Activated naive CD8-positive, alpha-beta T cell treated with anti-CD3 and anti-CD28 coated beads, Interleukin-2, amount 10 ng/mL, durations not matched to agents 7 days and 5 days (primary cell): ENCODE results near the gene JMJD8. TPM values are rescaled to one million over a fixed set of nuclear protein-coding genes. Genes with fewer than 3 reads are reported as not detected.

Experiments used
- ATAC-seq: fragments of 150-1000 bp; cut with Tn5 transposase; one replicate; pipeline ENCODE4 v1.10.0; 2021; ENCODE audit warnings: low read depth, moderate library complexity
- POLR2A ChIA-PET: fragments of 350-600 bp; sonication (Branson Sonifier 250); formaldehyde crosslinking; loops from one replicate; lab custom pipeline; 2021; ENCODE audit warnings: antibody characterized with exemption; lab: Charles Lee
- DNase-seq: peaks from one replicate; pipeline ENCODE4 v3.0.0; 2021
- H3K27ac Mint-ChIP-seq: one replicate; pipeline ENCODE4 v1.8.0; 2022; ENCODE audit warnings: mild to moderate bottlenecking, mixed read lengths
- H3K27me3 Mint-ChIP-seq: one replicate; pipeline ENCODE4 v1.8.0; 2022; ENCODE audit warnings: mild to moderate bottlenecking, moderate library complexity, mixed read lengths
- H3K36me3 Mint-ChIP-seq: one replicate; pipeline ENCODE4 v1.8.0; 2021; ENCODE audit warnings: mild to moderate bottlenecking, mixed read lengths
- H3K4me1 Mint-ChIP-seq: one replicate; pipeline ENCODE4 v1.8.0; 2021; ENCODE audit warnings: mixed read lengths
- H3K4me3 Mint-ChIP-seq: one replicate; pipeline ENCODE4 v1.8.0; 2022; ENCODE audit warnings: mild to moderate bottlenecking, moderate library complexity, mixed read lengths
- H3K9me3 Mint-ChIP-seq: one replicate; pipeline ENCODE4 v1.8.0; 2021; ENCODE audit warnings: mixed read lengths
- total RNA-seq, 2 experiments: library from RNA; stranded (reverse); gene quantifications; one replicate each; pipeline ENCODE4 v1.2.3, GENCODE V29; 2021

JMJD8 gene, protein sequence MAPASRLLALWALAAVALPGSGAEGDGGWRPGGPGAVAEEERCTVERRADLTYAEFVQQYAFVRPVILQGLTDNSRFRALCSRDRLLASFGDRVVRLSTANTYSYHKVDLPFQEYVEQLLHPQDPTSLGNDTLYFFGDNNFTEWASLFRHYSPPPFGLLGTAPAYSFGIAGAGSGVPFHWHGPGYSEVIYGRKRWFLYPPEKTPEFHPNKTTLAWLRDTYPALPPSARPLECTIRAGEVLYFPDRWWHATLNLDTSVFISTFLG
- 10 to 100 TPM; 34.0 to 38.3 TPM for total RNA-seq

DNA sequence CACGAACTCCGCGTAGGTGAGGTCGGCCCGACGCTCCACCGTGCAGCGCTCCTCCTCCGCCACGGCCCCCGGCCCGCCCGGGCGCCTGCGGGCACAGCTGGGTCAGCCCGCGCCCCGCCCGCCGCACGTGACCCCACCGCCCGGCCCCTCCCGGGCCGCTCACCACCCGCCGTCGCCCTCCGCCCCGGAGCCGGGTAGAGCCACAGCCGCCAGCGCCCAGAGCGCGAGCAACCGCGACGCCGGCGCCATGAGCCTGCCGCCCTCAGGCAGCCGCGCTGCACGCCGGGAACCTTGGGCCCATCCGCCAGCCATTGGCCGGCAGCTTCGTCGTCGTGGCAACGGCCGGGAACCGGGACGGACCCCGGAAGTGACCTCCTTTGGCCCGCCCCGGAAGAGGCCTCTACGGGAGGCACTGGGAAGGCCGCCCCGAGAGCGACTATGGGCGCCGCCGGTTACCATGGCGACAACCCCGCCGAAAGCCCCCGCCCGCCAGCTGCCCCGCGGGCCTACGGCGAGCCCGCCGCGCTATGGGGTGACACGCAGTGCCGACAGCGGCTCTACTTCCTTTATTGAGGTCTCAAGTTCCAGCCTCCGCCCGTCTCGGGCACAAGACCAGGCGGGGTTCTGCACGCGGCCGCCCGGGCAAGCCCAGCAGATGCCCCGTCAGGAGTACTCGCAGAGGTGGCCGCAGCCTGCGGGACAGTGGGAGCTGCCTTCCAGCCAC, at the start of gene JMJD8:
Gene JMJD8 (minus strand): TSS at position 264 of the 724 bp plus-strand sequence. CDS start 15 bp downstream, at position 249.
- peak within 1 kb of the TSS; percentile 77 for H3K27ac Mint-ChIP-seq
- POLR2A ChIA-PET = interaction anchor here (1.0 to 1.6 kb wide), 3 partner anchors 11 to 96 kb away, joined by 4 to 11 read pairs (median 9); partner anchors contain the start of gene WDR90
- DNase-seq (peak; percentile 96), ATAC-seq (peak; percentile 65)
- H3K36me3 Mint-ChIP-seq = peaks cover 5% of the 10 kb centered on the region
- H3K4me3 Mint-ChIP-seq = peak within 1 kb of the TSS; percentile 76
- H3K9me3 Mint-ChIP-seq = no peaks in the 10 kb centered on the region
- no peaks in the 10 kb centered on the region for H3K27me3 Mint-ChIP-seq
- peaks cover 20% of the 10 kb centered on the region for H3K4me1 Mint-ChIP-seq

DNA sequence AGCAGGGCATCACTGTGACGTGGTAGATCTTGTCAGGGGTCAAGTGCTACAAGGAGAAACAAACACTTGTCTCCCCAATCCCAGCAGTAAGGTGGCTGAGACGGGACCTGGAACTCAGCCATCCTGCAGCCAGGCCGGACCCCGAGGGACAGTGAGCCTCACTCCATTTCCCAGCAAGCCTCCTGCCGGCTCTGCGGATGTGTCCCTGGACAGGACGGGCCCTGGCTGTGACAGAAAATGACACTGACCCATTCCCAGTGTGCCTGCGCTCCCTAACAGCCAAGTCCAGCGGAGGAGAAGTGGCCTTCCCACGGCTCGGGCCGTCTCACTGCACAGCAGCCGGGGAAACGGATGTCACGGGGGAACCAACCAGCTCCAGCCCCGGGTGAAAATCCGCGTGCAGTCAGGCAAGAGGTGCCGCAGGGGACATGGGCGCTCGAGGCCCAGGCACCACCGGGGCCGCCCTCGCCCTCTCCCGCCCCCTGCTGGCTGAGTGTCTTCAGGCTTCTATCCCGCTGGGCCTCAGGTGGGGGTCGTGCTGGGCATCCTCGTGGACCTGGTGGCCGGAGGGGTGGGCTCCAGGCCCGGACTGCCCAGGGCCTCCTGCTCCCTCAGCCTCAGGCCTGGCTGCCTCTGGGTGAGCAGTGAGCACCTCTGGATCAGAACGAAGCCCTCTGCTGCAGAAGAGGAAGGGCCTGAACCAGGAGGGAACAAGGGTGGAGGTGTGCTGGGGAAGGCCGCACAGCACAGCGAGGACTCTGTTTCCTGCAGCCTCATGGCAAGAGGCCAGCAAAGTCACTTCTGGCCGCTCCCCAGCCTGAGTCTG, 49.5 kb upstream of the JMJD8 start:
- ATAC-seq = no peak

DNA sequence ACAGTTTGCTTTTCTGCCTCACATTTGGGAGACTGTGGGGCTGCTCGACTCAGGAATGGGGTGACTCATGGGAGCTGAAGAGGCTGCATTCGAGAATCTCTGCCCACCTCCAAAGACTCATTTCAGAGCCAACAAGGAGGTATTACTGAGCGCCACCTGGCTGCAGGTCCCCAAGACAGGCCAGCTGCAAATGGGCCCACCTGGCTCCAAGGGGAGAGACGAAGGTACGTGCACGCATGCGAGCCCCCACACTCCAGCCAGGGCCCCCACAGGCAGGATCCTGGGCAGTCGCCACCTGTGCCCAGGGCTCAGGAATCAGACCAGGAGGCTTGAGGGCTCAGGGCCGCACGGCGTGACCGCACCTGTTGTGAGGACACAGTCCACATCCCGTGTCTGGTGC, 48.8 kb upstream of the JMJD8 start:
- no peaks in the 10 kb centered on the region for H3K27me3 Mint-ChIP-seq
- H3K4me1 Mint-ChIP-seq = peaks cover 4% of the 10 kb centered on the region
- POLR2A ChIA-PET = interaction anchor here (1.8 kb wide), 1 partner anchor 11 kb away, joined by 5 read pairs; the partner anchor contains the start of gene ANTKMT
- ATAC-seq (no peak), DNase-seq (no peak)
- H3K4me3 Mint-ChIP-seq = no peak overlapping the region
- peaks cover 4% of the 10 kb centered on the region for H3K36me3 Mint-ChIP-seq
- no peaks in the 10 kb centered on the region for H3K9me3 Mint-ChIP-seq
- no peak overlapping the region for H3K27ac Mint-ChIP-seq

More for the DNA sequence above, 49.5 kb upstream of the JMJD8 start:
- POLR2A ChIA-PET = no interaction called here
- Mint-ChIP-seq H3K27ac (no peak overlapping the region), H3K4me1 (peaks cover 4% of the 10 kb centered on the region), H3K36me3 (peaks cover 6% of the 10 kb centered on the region), H3K9me3 (no peaks in the 10 kb centered on the region), H3K4me3 (no peak overlapping the region), H3K27me3 (no peaks in the 10 kb centered on the region)
- DNase-seq = peak; percentile 67

DNA sequence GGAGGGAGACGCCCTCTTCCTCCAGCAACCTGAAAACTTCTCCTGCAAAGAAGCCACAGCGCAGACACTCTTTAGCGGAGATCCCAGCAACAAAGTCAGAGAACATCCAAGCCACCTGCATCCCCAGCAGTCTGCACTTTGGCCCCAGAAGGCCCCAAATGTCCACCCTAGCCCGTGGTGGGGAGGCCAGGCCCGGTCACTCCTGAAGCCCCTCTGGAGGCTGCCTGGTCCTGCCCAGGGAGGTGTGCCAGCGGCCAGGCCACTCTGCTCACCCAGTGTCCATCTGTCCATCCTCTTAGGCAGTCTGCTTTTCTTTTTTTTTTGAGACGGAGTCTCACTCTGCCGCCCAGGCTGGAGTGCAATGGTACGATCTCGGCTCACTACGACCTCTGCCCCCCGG, 48.2 kb upstream of the JMJD8 start:
- Mint-ChIP-seq H3K27me3 (no peaks in the 10 kb centered on the region), H3K27ac (no peak overlapping the region), H3K4me1 (peaks cover 2% of the 10 kb centered on the region), H3K9me3 (no peaks in the 10 kb centered on the region), H3K36me3 (peaks cover 4% of the 10 kb centered on the region), H3K4me3 (no peak overlapping the region)
- no peak for DNase-seq
- no peak for ATAC-seq
- POLR2A ChIA-PET = interaction anchor here (1.8 kb wide), 1 partner anchor 11 kb away, joined by 5 read pairs; the partner anchor contains the start of gene ANTKMT

DNA sequence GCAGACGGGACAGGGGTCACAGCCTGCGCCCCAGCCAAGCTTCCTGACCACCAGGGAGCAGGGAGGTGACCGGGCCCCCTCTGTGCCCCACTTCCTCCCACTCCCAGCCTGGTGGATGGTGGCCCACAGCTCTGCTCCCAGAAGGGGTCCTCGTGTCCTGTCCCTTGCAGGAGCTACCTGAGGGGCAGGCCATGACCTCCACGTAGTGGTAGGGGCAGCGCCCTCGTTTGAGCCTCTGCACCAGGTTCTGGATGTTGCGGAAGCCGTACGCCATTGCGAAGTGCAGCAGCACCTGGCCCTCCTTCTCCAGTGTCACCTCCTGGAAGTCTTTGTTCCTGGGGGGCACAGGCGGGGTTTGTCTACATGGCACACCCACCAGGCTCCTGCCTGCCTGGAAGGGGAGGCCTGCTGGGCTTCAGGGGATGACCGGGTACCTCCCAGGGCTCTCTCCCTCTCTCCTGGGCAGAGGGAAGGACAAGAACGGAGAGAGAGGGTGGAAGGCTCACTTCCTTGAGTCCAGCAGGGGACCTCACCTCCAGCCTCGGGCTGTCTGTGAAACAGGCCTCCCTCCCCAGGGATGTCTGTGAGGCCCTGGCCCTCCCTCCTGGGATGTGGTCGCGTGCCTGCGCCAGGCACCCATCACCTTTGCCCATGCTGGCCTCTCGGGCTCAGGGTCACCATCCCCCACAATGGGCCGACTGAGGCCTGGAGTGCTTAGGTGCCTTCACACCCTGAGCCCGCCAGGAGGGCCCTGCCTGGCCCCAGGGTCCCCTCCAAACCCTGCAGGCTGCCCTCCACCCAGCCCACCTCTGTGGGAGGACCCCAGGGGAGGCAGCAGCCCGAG, 46.8 kb upstream of the JMJD8 start:
- no peak overlapping the region for H3K27ac Mint-ChIP-seq
- DNase-seq (no peak), ATAC-seq (no peak)
- POLR2A ChIA-PET = interaction anchor here (1.1 to 1.8 kb wide), 3 partner anchors 9 to 10 kb away, joined by 5 read pairs; partner anchors contain the start of genes ANTKMT and CIAO3
- H3K27me3 Mint-ChIP-seq = no peaks in the 10 kb centered on the region
- no peaks in the 10 kb centered on the region for H3K9me3 Mint-ChIP-seq
- peaks cover 2% of the 10 kb centered on the region for H3K4me1 Mint-ChIP-seq
- peaks cover 2% of the 10 kb centered on the region for H3K36me3 Mint-ChIP-seq
- no peak overlapping the region for H3K4me3 Mint-ChIP-seq

DNA sequence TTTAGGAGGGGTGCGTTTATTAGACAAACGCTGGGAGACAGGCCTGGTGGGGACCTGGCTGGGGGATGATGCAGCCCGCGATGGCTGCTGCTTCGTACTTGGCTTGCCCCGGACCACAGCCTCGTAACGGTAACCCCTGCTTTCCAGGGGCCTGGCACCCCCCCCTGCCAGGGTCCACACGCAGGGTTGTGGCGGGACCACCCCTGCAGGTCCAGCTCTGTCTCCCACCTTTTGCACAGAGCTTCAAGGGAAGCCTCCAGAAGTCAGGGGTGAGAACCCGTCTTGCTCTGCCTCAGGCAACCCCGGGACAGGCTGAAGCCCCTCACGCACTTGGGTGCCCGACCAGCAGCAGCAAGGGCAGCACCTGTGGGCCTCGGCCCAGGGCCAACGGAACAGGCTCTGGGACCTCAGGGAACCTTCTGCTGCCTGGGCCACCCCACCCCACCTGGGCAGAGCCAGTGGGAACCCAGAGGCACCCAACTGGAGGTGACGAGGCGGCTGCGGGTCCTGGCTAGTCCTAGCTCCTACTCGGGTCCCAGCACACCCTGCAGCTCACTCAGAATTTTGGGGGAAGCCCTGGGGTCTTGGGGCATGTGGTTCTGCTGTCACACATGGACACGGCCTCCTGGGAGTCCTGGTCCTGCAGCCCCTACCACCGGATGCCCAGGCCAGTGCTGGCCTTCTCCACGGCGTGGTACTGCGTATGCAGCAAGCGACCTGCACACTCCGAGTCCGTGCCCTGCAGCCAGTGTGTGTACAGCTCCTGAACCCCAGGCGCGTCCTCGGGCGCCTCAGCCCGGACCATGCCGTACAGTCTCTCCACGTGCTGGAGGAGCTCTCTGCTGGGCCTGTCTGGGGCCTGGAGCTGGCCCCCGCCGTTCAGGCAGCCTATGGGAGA, 45.9 kb upstream of the JMJD8 start:
- Mint-ChIP-seq H3K36me3 (no peaks in the 10 kb centered on the region), H3K27ac (no peak overlapping the region), H3K4me1 (no peaks in the 10 kb centered on the region), H3K27me3 (no peaks in the 10 kb centered on the region), H3K4me3 (no peak overlapping the region), H3K9me3 (no peaks in the 10 kb centered on the region)
- POLR2A ChIA-PET = interaction anchor here (1.1 to 1.3 kb wide), 2 partner anchors 9 to 11 kb away, joined by 5 read pairs; partner anchors contain the start of genes ANTKMT and CIAO3
- DNase-seq (peak; percentile 41), ATAC-seq (no peak)

DNA sequence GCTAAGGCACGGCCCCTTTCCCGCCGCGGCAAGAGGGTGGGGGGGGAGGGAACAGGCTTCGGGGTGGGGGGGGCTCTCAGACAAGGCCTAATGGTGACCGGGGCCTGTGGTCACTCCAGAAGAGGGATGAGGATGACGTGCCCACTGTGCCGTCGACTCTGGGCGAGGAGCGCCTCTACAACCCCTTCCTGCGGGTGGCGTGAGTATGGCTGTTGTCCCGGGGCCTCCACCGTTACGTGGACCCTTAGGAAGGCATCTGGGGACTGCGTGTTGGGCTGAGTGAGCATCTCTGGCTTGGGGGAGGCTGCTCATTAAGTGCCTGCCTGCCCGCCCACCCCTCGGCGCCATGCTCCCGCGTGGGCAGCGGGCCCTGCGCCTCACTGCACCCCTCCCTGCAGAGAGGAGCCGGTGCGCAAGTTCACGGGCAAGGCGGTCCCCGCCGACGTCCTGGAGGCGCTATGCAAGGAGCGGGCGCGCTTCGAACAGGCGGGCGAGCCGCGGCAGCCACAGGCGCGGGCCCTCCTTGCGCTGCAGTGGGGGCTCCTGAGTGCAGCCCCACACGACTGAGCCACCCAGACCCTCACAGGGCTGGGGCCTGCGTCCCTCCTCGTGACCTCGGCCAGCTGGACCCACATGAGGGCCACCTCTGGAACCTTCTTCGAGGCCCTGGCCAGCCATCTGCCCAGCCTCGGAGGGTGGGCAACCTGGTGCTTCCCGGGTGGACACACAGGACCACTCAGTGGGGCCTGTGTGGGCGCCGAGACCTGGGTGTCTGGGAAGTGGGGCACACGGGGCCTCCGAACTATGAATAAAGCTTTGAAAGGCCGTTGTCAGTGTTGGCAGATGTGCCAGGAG, 45.0 kb upstream of the JMJD8 start:
- H3K4me3 Mint-ChIP-seq = peak overlapping the region; percentile 40
- POLR2A ChIA-PET = interaction anchor here (1.1 to 1.5 kb wide), 4 partner anchors 8 to 13 kb away, joined by 5 to 7 read pairs (median 5); partner anchors contain the start of genes ANTKMT and CIAO3
- H3K9me3 Mint-ChIP-seq = no peaks in the 10 kb centered on the region

DNA sequence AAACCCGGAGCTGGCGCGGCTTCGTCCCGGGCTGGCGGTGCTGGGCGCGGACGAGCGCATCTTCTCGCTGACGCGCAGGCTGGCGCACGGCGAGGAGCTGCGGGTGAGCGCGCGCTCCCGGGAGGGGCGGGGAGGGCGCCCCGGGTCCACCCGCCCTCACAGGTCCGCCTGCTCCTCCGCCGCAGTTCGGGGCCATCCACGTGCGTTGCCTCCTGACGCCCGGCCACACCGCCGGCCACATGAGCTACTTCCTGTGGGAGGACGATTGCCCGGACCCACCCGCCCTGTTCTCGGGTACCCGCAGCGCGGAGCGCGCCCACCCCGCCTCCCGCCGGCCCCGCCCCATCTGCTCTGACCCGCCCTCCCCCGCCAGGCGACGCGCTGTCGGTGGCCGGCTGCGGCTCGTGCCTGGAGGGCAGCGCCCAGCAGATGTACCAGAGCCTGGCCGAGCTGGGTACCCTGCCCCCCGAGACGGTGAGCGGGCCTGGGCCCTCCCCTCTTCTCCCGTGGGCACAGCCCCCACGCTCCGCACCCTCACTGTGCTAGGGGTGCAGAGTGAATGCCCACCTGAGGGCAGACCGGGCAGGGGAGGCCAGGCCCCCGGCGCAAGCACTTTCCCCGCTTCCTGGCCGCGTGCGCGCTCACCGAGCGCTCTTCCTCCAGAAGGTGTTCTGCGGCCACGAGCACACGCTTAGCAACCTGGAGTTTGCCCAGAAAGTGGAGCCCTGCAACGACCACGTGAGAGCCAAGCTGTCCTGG, 44.2 kb upstream of the JMJD8 start:
- POLR2A ChIA-PET = interaction anchor here (1.0 to 2.3 kb wide), 4 partner anchors 9 to 15 kb away, joined by 3 to 13 read pairs (median 6); partner anchors contain the start of gene CIAO3
- Mint-ChIP-seq H3K27ac (no peak overlapping the region), H3K36me3 (no peaks in the 10 kb centered on the region), H3K9me3 (no peaks in the 10 kb centered on the region), H3K27me3 (no peaks in the 10 kb centered on the region), H3K4me1 (no peaks in the 10 kb centered on the region), H3K4me3 (peak overlapping the region; percentile 40)
- peak; percentile 77 for DNase-seq
- ATAC-seq = peak; percentile 55

More for the DNA sequence above, 45.0 kb upstream of the JMJD8 start:
- H3K27ac Mint-ChIP-seq = no peak overlapping the region
- H3K27me3 Mint-ChIP-seq = no peaks in the 10 kb centered on the region
- ATAC-seq (no peak), DNase-seq (peak; percentile 34)
- H3K36me3 Mint-ChIP-seq = no peaks in the 10 kb centered on the region
- no peaks in the 10 kb centered on the region for H3K4me1 Mint-ChIP-seq

DNA sequence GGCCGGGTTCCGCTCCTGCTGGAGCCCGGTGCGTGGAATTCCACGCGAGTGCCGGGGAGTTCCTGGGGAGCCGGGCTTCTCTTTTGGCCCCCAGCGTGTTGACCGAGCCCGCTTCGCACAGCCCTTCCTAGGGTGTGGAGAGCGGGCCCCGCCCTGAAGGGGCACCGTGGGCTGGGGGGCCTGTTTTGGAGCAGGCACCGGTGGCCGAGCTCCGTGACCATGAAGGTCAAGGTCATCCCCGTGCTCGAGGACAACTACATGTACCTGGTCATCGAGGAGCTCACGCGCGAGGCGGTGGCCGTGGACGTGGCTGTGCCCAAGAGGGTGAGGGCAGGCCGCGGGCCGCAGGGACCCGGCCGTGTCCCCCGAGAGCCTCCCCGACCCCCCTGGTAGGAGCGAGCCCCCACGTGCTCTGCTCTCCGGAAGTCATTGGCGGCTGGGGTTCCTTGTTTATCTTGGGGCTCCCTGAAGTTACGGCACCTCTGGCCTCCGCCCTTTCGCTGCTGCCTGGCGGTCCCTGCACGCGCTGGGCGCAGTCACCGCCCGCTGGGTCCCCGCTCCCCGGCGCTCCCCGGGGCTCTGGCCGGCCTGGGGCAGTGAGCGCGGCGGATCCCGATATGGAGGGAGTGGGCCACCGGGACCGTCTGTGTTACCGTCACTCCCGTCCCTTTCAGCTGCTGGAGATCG, 43.3 kb upstream of the JMJD8 start:
- Mint-ChIP-seq H3K27ac (no peak overlapping the region), H3K4me1 (no peaks in the 10 kb centered on the region), H3K9me3 (no peaks in the 10 kb centered on the region), H3K36me3 (no peaks in the 10 kb centered on the region), H3K4me3 (peak overlapping the region; percentile 39), H3K27me3 (no peaks in the 10 kb centered on the region)
- DNase-seq = no peak
- peak; percentile 31 for ATAC-seq
- POLR2A ChIA-PET = interaction anchor here (1.0 to 2.3 kb wide), 3 partner anchors 11 to 14 kb away, joined by 3 to 13 read pairs (median 5); partner anchors contain the start of gene CIAO3
